Measurements from ENCODE around the gene SHLD1.

The SHLD1 gene

DNA sequence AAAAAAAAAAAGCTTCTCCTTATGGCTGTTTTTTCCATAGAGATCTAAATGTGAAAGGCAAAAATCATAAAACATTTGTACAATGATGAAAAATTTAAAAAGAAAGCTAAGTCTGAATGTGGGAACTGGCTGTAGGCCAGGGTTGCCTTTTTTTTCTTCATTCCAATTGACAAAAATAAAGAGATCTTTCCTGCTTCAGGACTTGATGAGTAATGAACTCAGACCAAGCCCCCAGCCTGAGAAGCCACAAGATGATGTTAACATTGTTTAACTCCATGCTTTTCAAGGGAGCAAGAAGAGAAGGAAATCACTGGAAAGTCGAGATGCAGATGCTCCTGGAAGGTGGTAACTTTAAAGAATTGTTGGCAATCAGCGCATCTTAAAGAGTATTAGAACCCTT lies 158.8 kb downstream of the SHLD1 start:
- no peak for DNase-seq

DNA sequence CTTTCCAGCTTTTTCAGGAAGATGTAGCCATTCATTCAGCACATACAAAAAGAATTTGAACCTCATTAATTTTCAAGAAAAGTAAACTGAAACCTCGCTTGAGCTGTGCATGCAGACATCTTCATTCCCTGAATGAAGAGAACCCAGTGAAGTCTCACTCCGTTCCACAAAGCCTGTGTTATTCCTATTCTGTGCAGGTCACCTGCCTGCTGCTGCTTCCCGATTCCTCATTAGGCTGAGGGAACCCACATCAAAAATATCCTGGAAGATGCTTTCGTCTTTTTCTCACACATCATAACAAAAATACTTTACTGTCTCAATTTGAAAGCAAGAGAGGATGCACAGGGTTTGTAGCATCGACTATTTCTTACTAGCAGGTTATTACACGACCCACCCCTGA lies 160.0 kb downstream of the SHLD1 start:
- DNase-seq = no peak

DNA sequence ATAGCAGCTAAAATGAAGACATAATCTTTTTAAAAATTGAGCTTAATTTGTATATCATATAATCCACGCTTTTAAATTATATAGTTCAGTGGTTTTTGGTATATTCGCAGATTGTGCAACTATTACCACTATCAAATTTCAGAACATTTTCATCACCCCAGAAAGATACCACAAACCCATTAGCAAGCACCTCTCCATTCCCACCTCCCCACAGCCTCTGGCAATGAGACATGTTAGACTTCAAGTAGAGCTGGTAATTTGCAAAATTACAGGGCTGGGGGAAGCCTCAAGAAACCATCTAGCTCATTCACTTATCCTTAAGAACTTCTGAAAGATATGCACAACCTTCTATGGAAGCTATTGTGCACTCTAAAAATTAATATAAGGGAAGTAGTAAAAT lies 163.0 kb downstream of the SHLD1 start:
- no peak for DNase-seq
